ENCODE data around the gene CFAP97D2.
"Not testable (repeated sequence)": the region's sequence is repeated elsewhere in the genome, so short reads cannot be mapped to it uniquely, and the experiment has no call there.

The CFAP97D2 gene

GRCh38 chr13:114143806-114144605 lies 35.1 kb upstream of the CFAP97D2 start:
- ATAC-seq: peak; percentile 17 to 22

- ATAC-seq: no peak
These were observed 34.3 kb upstream of the CFAP97D2 start for GRCh38 chr13:114144606-114145244.

- no peak for ATAC-seq
These were observed 33.8 kb upstream of the CFAP97D2 start for GRCh38 chr13:114145256-114145655.

- ATAC-seq: no peak
These were observed 33.3 kb upstream of the CFAP97D2 start for GRCh38 chr13:114145722-114146121.

- no peak for ATAC-seq
These were observed 32.9 kb upstream of the CFAP97D2 start for GRCh38 chr13:114146173-114146572.

GRCh38 chr13:114146629-114147028 lies 32.4 kb upstream of the CFAP97D2 start:
- no peak for ATAC-seq

GRCh38 chr13:114147803-114148520 lies 31.1 kb upstream of the CFAP97D2 start:
- ATAC-seq: peak; percentile 8

- ATAC-seq: peak; percentile 94 to 95
These were observed 30.6 kb upstream of the CFAP97D2 start for GRCh38 chr13:114148521-114148855.

GRCh38 chr13:114148886-114149285 lies 30.2 kb upstream of the CFAP97D2 start:
- ATAC-seq: not testable (repeated sequence)

GRCh38 chr13:114149774-114150740 lies 29.0 kb upstream of the CFAP97D2 start:
- no peak for ATAC-seq

GRCh38 chr13:114151031-114151430 lies 28.0 kb upstream of the CFAP97D2 start:
- no peak for ATAC-seq

- ATAC-seq: no peak
These were observed 27.3 kb upstream of the CFAP97D2 start for GRCh38 chr13:114151565-114152284.

- ATAC-seq: no peak
These were observed 26.8 kb upstream of the CFAP97D2 start for GRCh38 chr13:114152285-114152645.

GRCh38 chr13:114152831-114153371 lies 26.2 kb upstream of the CFAP97D2 start:
- ATAC-seq: no peak

- ATAC-seq: no peak
These were observed 25.5 kb upstream of the CFAP97D2 start for GRCh38 chr13:114153485-114154080.

- no peak for ATAC-seq
These were observed 24.6 kb upstream of the CFAP97D2 start for GRCh38 chr13:114154476-114154875.

GRCh38 chr13:114155320-114155719 lies 23.7 kb upstream of the CFAP97D2 start:
- ATAC-seq: no peak

- ATAC-seq: no peak
These were observed 22.9 kb upstream of the CFAP97D2 start for GRCh38 chr13:114155926-114156883.

- ATAC-seq: no peak
These were observed 21.1 kb upstream of the CFAP97D2 start for GRCh38 chr13:114157869-114158495.
